Erythroblast (primary cell): ENCODE results near the gene FAM89B.

ENCODE experiments used
- GATA1 ChIP-seq: IDR thresholded peaks from 2 replicates; pipeline ENCODE4 v1.6.1; 2011; ENCODE audit warnings: low read depth, mild to moderate bottlenecking, control low read depth, low read length, moderate library complexity
- POLR2A ChIP-seq: IDR thresholded peaks from 2 replicates; pipeline ENCODE4 v1.6.1; 2011; ENCODE audit warnings: mild to moderate bottlenecking, low read length

DNA sequence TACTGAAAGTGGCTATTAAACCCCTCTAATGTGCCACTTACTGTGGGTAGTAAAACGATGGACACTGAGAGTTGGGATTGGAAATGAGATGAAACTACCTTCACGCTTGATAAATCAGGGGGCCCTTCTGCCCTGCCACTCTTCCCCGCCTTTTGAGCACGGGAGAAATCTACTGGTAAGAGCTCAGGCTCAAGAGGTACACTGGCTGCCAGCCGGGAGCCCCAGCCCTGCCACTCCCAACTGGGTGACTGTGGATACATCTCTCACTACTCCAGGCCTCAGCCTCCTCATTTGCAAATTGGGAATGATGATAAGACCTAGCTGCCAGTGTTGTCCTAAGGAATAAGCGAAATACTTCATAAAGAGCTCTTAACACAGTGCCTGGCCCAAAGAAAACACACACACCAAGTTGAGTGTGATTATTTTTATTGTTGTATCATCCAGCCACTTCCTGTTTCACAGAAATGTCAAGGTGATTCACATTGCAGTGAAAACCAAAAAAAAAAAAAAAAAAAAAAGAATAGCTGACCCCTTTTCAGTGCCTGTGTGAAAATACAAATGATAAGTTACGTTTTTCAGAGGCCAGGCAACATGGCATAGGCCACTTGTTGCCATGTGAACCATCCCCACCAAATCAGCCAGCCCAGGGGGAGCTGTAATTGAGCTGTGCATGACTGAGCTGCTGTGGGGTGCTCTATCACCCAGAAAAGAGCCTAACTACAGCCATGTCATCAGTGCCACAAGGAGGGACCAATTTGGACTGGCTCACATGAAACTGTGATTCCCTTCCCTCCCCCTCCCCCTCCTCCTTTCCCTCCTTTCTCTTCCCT is 6.5 kb upstream of the FAM89B start:
- TF ChIP-seq POLR2A (no peak), GATA1 (no peak)
